ENCODE results near the gene CPSF4L.

CPSF4L gene

DNA sequence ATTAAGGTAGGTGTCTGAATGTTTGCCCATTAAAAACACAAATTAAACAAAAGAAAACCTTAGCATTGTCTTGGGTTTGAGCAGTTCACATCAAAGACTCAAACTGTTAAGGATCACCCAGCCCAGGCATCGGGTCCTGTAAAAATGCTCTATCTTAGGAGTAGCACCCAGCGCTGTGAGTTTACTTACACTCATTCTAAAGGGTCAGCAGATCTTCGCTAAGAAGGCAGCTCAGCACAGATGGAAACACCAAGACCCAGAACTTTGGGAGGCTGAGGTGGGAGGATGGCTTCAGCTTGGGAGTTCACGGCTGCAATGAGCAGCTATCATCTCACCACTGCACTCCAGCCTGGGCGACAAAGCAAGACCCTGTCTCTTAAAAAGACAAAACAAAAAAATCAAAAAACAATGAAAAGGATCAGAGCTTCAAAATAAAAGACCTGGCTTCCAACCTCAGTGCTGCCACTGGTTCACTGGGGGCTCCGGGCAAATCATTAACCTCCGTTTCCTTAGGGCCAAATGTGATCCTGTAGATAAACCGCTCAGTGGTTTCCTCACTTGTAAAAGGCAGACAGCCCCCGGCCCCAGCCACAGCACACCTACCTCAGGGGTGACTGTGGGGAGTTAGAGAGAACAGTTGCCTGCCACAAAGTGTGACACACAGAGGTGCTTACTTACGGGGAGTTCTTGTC is 57.7 kb downstream of the CPSF4L start:
- no peak for DNase-seq (ENCODE audit: low read depth in 2 of 2, low spot score in 1 of 2)

GRCh38 chr17:73203135-73203787 is 58.4 kb downstream of the CPSF4L start:
- no peak for DNase-seq (ENCODE audit: low read depth in 2 of 2, low spot score in 1 of 2)

- no peak for DNase-seq (ENCODE audit: low read depth in 2 of 2, low spot score in 1 of 2)
These were observed 60.2 kb downstream of the CPSF4L start for GRCh38 chr17:73201215-73202069.

GRCh38 chr17:73200476-73200875 is 61.2 kb downstream of the CPSF4L start:
- no peak for DNase-seq (ENCODE audit: low read depth in 2 of 2, low spot score in 1 of 2)

DNA sequence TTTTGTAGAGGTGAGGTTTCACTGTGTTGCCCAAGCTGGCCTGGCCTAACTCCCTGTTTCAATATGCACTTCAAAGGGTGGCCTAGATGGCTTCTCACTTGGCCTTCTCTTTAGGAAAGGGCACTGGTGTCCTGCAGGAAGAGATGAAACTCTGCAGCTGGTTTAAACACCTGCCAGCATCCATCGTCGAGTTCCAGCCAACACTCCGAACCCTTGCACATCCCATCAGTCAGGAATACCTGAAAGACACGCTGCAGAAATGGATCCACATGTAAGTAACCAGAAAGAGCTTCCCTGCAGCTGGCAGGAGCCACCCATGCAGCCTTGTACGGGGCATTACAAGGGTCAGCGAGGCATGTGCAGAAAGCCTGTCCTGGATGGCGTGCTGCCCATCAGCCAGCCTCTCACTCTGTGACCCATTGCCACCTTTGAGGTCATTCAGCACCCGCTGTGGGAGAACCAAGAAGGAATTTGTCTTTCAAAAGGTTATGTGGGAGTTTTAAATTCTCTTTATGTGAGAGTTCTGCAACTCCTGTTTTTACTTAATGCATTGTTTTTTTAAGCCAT is 61.8 kb downstream of the CPSF4L start:
- no peak for DNase-seq (ENCODE audit: low read depth in 2 of 2, low spot score in 1 of 2)

- DNase-seq (ENCODE audit: low read depth in 2 of 2, low spot score in 1 of 2) = no peak
These were observed 62.8 kb downstream of the CPSF4L start for GRCh38 chr17:73198930-73199260.
